GM12878 (cell line): ENCODE data around the gene TRPM6. TPM values are rescaled to one million over a fixed set of nuclear protein-coding genes. Genes with fewer than 3 reads are reported as not detected.

Experiments used
- ATAC-seq: fragments of 200-7000 bp; cut with Tn5 transposase; 3 replicates; pipeline ENCODE4 v1.9.1; 2020; ENCODE audit warnings: mild to moderate bottlenecking, moderate library complexity
- BruUV-seq: library from RNA; stranded (reverse); fragments of 400-500 nt; replicated peaks from 2 replicates; lab custom pipeline; 2021; lab: Mats Ljungman, UMichigan
- CTCF ChIA-PET: fragments of 300-600 bp; sonication (Branson Sonifier 250); formaldehyde crosslinking; extraction: SDS; loops from one replicate; lab custom pipeline; 2021; ENCODE audit warnings: inconsistent platforms; lab: Yijun Ruan, JAX
- POLR2A ChIA-PET: fragments of 350-600 bp; formaldehyde crosslinking; extraction: SDS; loops from one replicate; lab custom pipeline; 2021; ENCODE audit warnings: inconsistent platforms; lab: Charles Lee
- RAD21 ChIA-PET: fragments of 300-600 bp; sonication (Branson Sonifier 250); formaldehyde crosslinking; loops from one replicate; lab custom pipeline; 2023; ENCODE audit warnings: antibody characterized with exemption; ENCODE audit not compliant: unreplicated experiment; lab: Charles Lee
- SMC1A ChIA-PET: fragments of 300-600 bp; sonication (Branson Sonifier 250); formaldehyde crosslinking; loops from one replicate; lab custom pipeline; 2023; ENCODE audit not compliant: unreplicated experiment, uncharacterized antibody; lab: Charles Lee
- DNase-seq: peaks from one replicate; pipeline ENCODE4 v3.0.0-alpha.2; 2011; ENCODE audit warnings: low read depth, low spot score
- FAIRE-seq: peaks from 3 replicates; lab custom pipeline; 2011; peaks lifted over from hg19 to GRCh38; lab: Jason Lieb, UNC
- H2AFZ ChIP-seq: 2 replicates; pipeline ENCODE4 v1.6.0; 2011; ENCODE audit warnings: low read depth, low read length, control low read depth; ENCODE audit not compliant: control insufficient read depth
- H3K27ac ChIP-seq: 2 replicates; pipeline ENCODE4 v1.5.1; 2011; ENCODE audit warnings: control low read depth; ENCODE audit not compliant: control insufficient read depth, insufficient read depth
- H3K27me3 ChIP-seq, 2 experiments: replicated peaks in 1 of 2; 2 replicates each; pipeline versions ENCODE4 v1.6.0 to v1.6.1; 2011; ENCODE audit warnings: low read length in 1 of 2; ENCODE audit not compliant: control insufficient read depth in 2 of 2, insufficient read depth in 2 of 2
- H3K36me3 ChIP-seq, 2 experiments: 2 replicates each; pipeline ENCODE4 v1.5.1; 2011; ENCODE audit warnings: low read length in 1 of 2; ENCODE audit not compliant: control insufficient read depth in 2 of 2, insufficient read depth in 2 of 2
- H3K4me1 ChIP-seq: 2 replicates; pipeline ENCODE4 v1.6.1; 2011; ENCODE audit warnings: mild to moderate bottlenecking, low read length, moderate library complexity, mixed read lengths; ENCODE audit not compliant: control insufficient read depth, insufficient read depth
- H3K4me2 ChIP-seq: 2 replicates; pipeline ENCODE4 v1.6.0; 2011; ENCODE audit warnings: control low read depth; ENCODE audit not compliant: control insufficient read depth, insufficient read depth
- H3K4me3 ChIP-seq: fragments of 200-600 bp; sonication (generic); 2 replicates; pipeline ENCODE4 v1.5.1; 2016
- H3K79me2 ChIP-seq: 2 replicates; pipeline ENCODE4 v1.6.0; 2011; ENCODE audit warnings: low read length; ENCODE audit not compliant: control insufficient read depth, insufficient read depth
- H3K9ac ChIP-seq: 2 replicates; pipeline ENCODE4 v1.8.0; 2011; ENCODE audit warnings: low read length, control low read depth, mixed read lengths; ENCODE audit not compliant: control insufficient read depth, insufficient read depth
- H3K9me3 ChIP-seq: replicated peaks from 3 replicates; pipeline ENCODE4 v1.5.1; 2011; ENCODE audit warnings: mild to moderate bottlenecking, low read length; ENCODE audit not compliant: control insufficient read depth, insufficient read depth
- H4K20me1 ChIP-seq: 2 replicates; pipeline ENCODE4 v1.6.0; 2011; ENCODE audit not compliant: control insufficient read depth, insufficient read depth
- CREM ChIP-seq: IDR thresholded peaks from 2 replicates; pipeline ENCODE4 v1.6.1; 2014; ENCODE audit warnings: antibody characterized with exemption, low read depth
- GABPA ChIP-seq: IDR thresholded peaks from 2 replicates; pipeline ENCODE4 v1.6.1; 2014; ENCODE audit warnings: antibody characterized with exemption, low read depth, mild to moderate bottlenecking, inconsistent platforms
- HDGF ChIP-seq: fragments of 450-650 bp; IDR thresholded peaks from 2 replicates; pipeline ENCODE4 v1.6.1; 2016; ENCODE audit warnings: antibody characterized with exemption
- HSF1 ChIP-seq: fragments of 150-350 bp; IDR thresholded peaks from 2 replicates; pipeline ENCODE4 v1.6.1; 2014; ENCODE audit warnings: mild to moderate bottlenecking, low read depth, low read length
- LARP7 ChIP-seq: fragments of 450-650 bp; IDR thresholded peaks from 2 replicates; pipeline ENCODE4 v1.6.1; 2017; ENCODE audit warnings: mild to moderate bottlenecking
- MYC ChIP-seq: IDR thresholded peaks from 2 replicates; pipeline ENCODE4 v1.6.1; 2011; ENCODE audit warnings: mild to moderate bottlenecking, low read length, moderate library complexity, inconsistent platforms; ENCODE audit not compliant: insufficient read depth, insufficient replicate concordance, insufficient read length, severe bottlenecking
- PKNOX1 ChIP-seq: fragments of 450-650 bp; IDR thresholded peaks from 2 replicates; pipeline ENCODE4 v1.6.1; 2016; ENCODE audit warnings: mild to moderate bottlenecking
- POU2F2 ChIP-seq: IDR thresholded peaks from 3 replicates; pipeline ENCODE4 v1.6.1; 2011; ENCODE audit warnings: low read depth, mild to moderate bottlenecking, low read length, borderline replicate concordance
- RAD21 ChIP-seq: IDR thresholded peaks from 2 replicates; pipeline ENCODE4 v1.6.1; 2011; ENCODE audit warnings: mild to moderate bottlenecking, low read depth, low read length, moderate library complexity; ENCODE audit not compliant: insufficient read depth
- RCOR1 ChIP-seq: conservative IDR thresholded peaks from 2 replicates; pipeline ENCODE4 v1.6.1; 2012; ENCODE audit warnings: low read depth, low read length, improper control_type of control experiment
- SRF ChIP-seq, 2 experiments: IDR thresholded peaks; 2 replicates each; pipeline ENCODE4 v1.6.1; 2011; ENCODE audit warnings: low read depth in 2 of 2, low read length in 2 of 2, mild to moderate bottlenecking in 1 of 2, moderate library complexity in 1 of 2
- TCF12 ChIP-seq: IDR thresholded peaks from 2 replicates; pipeline ENCODE4 v1.6.1; 2011; ENCODE audit warnings: low read depth, mild to moderate bottlenecking, low read length
- YY1 ChIP-seq: IDR thresholded peaks from 2 replicates; pipeline ENCODE4 v1.6.1; 2011; ENCODE audit warnings: low read depth, mild to moderate bottlenecking, low read length
- WGBS: methylation state at CpG from one replicate; pipeline ENCODE4 v1.1.6; 2016; ENCODE audit warnings: low lambda C conversion rate; ENCODE audit not compliant: insufficient replicate concordance, insufficient coverage; ENCODE audit errors: missing lambda C conversion rate; 5-methylcytosine and 5-hydroxymethylcytosine counted together
- in situ Hi-C: fragments of 300-500 bp; cut with MboI; formaldehyde crosslinking; loops from 9 replicates; pipeline ENCODE4 v1.14.3; 2018; ENCODE audit warnings: mixed read lengths
- intact Hi-C: fragments of 100-400 bp; cut with micrococcal nuclease; formaldehyde crosslinking; loops from one replicate; pipeline ENCODE4 v1.14.2; 2022; ENCODE audit not compliant: unreplicated experiment
- polyA plus RNA-seq, 11 experiments: library from polyadenylated mRNA; depleted of rRNA in 4 of 11; unstranded in 6 of 11; stranded (reverse) in 5 of 11; fragments of >200 nt; fragmentation: Nextera tagmentation in 4 of 11; fragmentation: Illumina TruSeq in 1 of 11; extraction: Ambion mirVana in 4 of 11; extraction: Trizol in 1 of 11; gene quantifications; 1 replicate in 1 of 11; 2 replicates in 10 of 11; pipeline versions ENCODE4 v1.2.1 to v1.2.3, GENCODE V29; 2011 to 2016; ENCODE audit warnings: inconsistent platforms in 2 of 11, missing spikeins in 2 of 11, low read depth in 1 of 11
- total RNA-seq, 4 experiments: library from RNA; depleted of rRNA in 3 of 4; stranded (reverse); fragments of >200 nt in 3 of 4; fragmentation: Illumina TruSeq in 1 of 4; extraction: Trizol in 1 of 4; gene quantifications; 2 replicates each; pipeline versions ENCODE4 v1.2.1 to v1.2.3, GENCODE V29; 2013 to 2021

TRPM6 gene
- total and polyA plus RNA-seq, 10 of the 15 experiments (the other 5 are each of a cell fraction or from before 2014, with no cell fraction given), result under 0.01 to 0.34 (median 0.05) TPM; not detected in 1

- no peaks in the 10 kb centered on the region; the same call in 2 of the 3 replicates for H3K9me3 ChIP-seq
- ChIA-PET CTCF (no interaction called here), RAD21 (no interaction called here), SMC1A (no interaction called here), POLR2A (no interaction called here)
- no peak for DNase-seq
- no peak overlapping the region for H3K4me2 ChIP-seq
- no peak overlapping the region for H3K4me3 ChIP-seq
- H3K79me2 ChIP-seq, result no peaks in the 10 kb centered on the region
- BruUV-seq, result no TSS peak
- no peak for TF ChIP-seq RCOR1
- no peak for TF ChIP-seq RAD21
- TF ChIP-seq PKNOX1, result no peak
- no peak for TF ChIP-seq TCF12
- TF ChIP-seq LARP7, result no peak
- TF ChIP-seq HDGF, result no peak
- TF ChIP-seq POU2F2, result no peak
- ATAC-seq, result no peak
- H4K20me1 ChIP-seq, result no peaks in the 10 kb centered on the region
- no peaks in the 10 kb centered on the region for H3K36me3 ChIP-seq
- no peak for FAIRE-seq
- no peaks in the 10 kb centered on the region for H3K4me1 ChIP-seq
- WGBS, result 89% methylated on average over 4 of the region's 4 CpGs
- H2AFZ ChIP-seq, result no peak overlapping the region
- H3K27me3 ChIP-seq, result peaks cover 0 to 12% of the 10 kb centered on the region in 2 experiments; a peak in 2 of 4 replicates
- in situ Hi-C loops (no loop called here), intact Hi-C loops (no loop called here)
- no peak overlapping the region for H3K9ac ChIP-seq
- no peak overlapping the region for H3K27ac ChIP-seq
Observed at GRCh38 chr9:74887981-74888370, 255 bp upstream of the TRPM6 start.

- H2AFZ ChIP-seq, result no peak overlapping the region
- H3K27me3 ChIP-seq, result no peaks in the 10 kb centered on the region
- DNase-seq (no peak), ATAC-seq (no peak), FAIRE-seq (no peak)
- H3K9ac ChIP-seq, result no peak overlapping the region
- RAD21 ChIA-PET, result no interaction called here
- H3K79me2 ChIP-seq, result no peaks in the 10 kb centered on the region
- no peaks in the 10 kb centered on the region for H3K36me3 ChIP-seq
- WGBS, result 52% methylated on average over 3 of the region's 3 CpGs
- no TSS peak for BruUV-seq
- no peak overlapping the region for H3K4me3 ChIP-seq
- in situ Hi-C loops, result no loop called here
- no peak overlapping the region for H3K4me2 ChIP-seq
- TF ChIP-seq CREM, result no peak
- no peak for TF ChIP-seq SRF (IDR thresholded peaks at IDR 0.05; ENCODE audit: low read depth in 2 of 2, low read length in 2 of 2)
- TF ChIP-seq GABPA, result no peak
- TF ChIP-seq HSF1, result no peak
- no peak for TF ChIP-seq MYC
- no peak for TF ChIP-seq YY1
- H3K9me3 ChIP-seq, result peaks cover 1% of the 10 kb centered on the region; the same call in 1 of the 3 replicates
- no peak overlapping the region for H3K27ac ChIP-seq
- SMC1A ChIA-PET, result no interaction called here
- no peaks in the 10 kb centered on the region for H3K4me1 ChIP-seq
- intact Hi-C loops, result no loop called here
- POLR2A ChIA-PET, result no interaction called here
- no peaks in the 10 kb centered on the region for H4K20me1 ChIP-seq
- CTCF ChIA-PET, result no interaction called here
Observed at GRCh38 chr9:74876382-74876949, 11.3 kb downstream of the TRPM6 start.
